Stimulated activated CD4-positive, alpha-beta T cell treated with anti-CD3 and anti-CD28 coated beads, TNF-alpha, amount 100 ng/mL, for 48 hours (primary cell): ENCODE measurements around the gene TOLLIP.
"Not testable (repeated sequence)": the region's sequence is repeated elsewhere in the genome, so short reads cannot be mapped to it uniquely, and the experiment has no call there.

ENCODE experiments used
- DNase-seq, 3 donors: peaks; one replicate each; pipeline ENCODE4 v3.0.0-alpha.2; 2020; ENCODE audit warnings: low read depth in 3 of 3

TOLLIP gene

DNA sequence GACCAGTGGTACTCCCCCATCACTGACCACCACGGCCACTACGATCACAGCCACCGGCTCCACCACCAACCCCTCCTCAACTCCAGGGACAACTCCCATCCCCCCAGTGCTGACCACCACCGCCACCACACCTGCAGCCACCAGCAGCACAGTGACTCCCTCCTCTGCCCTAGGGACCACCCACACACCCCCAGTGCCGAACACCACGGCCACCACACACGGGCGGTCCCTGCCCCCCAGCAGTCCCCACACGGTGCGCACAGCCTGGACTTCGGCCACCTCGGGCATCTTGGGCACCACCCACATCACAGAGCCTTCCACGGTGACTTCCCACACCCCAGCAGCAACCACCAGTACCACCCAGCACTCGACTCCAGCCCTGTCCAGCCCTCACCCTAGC is 62.4 kb downstream of the TOLLIP start:
- not testable (repeated sequence) for DNase-seq

DNA sequence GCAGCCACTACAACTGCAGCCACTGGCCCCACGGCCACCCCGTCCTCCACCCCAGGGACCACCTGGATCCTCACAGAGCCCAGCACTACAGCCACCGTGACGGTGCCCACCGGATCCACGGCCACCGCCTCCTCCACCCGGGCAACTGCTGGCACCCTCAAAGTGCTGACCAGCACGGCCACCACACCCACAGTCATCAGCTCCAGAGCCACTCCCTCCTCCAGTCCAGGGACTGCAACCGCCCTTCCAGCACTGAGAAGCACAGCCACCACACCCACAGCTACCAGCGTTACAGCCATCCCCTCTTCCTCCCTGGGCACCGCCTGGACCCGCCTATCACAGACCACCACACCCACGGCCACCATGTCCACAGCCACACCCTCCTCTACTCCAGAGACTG is 63.1 kb downstream of the TOLLIP start:
- not testable (repeated sequence) for DNase-seq

DNA sequence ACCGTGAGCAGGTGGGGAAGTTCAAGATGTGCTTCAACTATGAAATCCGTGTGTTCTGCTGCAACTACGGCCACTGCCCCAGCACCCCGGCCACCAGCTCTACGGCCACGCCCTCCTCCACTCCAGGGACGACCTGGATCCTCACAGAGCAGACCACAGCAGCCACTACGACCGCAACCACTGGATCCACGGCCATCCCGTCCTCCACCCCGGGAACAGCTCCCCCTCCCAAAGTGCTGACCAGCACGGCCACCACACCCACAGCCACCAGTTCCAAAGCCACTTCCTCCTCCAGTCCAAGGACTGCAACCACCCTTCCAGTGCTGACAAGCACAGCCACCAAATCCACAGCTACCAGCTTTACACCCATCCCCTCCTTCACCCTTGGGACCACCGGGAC is 63.7 kb downstream of the TOLLIP start:
- DNase-seq = not testable (repeated sequence)

DNA sequence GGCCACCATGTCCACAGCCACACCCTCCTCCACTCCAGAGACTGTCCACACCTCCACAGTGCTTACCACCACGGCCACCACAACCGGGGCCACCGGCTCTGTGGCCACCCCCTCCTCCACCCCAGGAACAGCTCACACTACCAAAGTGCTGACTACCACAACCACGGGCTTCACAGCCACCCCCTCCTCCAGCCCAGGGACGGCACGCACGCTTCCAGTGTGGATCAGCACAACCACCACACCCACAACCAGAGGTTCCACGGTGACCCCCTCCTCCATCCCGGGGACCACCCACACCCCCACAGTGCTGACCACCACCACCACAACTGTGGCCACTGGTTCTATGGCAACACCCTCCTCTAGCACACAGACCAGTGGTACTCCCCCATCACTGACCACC is 64.9 kb downstream of the TOLLIP start:
- not testable (repeated sequence) for DNase-seq

DNA sequence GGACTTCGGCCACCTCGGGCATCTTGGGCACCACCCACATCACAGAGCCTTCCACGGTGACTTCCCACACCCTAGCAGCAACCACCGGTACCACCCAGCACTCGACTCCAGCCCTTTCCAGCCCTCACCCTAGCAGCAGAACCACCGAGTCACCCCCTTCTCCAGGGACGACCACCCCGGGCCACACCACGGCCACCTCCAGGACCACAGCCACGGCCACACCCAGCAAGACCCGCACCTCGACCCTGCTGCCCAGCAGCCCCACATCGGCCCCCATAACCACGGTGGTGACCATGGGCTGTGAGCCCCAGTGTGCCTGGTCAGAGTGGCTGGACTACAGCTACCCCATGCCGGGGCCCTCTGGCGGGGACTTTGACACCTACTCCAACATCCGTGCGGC is 65.9 kb downstream of the TOLLIP start:
- DNase-seq = not testable (repeated sequence)

DNA sequence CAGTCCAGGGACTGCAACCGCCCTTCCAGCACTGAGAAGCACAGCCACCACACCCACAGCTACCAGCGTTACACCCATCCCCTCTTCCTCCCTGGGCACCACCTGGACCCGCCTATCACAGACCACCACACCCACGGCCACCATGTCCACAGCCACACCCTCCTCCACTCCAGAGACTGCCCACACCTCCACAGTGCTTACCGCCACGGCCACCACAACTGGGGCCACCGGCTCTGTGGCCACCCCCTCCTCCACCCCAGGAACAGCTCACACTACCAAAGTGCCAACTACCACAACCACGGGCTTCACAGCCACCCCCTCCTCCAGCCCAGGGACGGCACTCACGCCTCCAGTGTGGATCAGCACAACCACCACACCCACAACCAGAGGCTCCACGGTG is 66.7 kb downstream of the TOLLIP start:
- DNase-seq = not testable (repeated sequence)

DNA sequence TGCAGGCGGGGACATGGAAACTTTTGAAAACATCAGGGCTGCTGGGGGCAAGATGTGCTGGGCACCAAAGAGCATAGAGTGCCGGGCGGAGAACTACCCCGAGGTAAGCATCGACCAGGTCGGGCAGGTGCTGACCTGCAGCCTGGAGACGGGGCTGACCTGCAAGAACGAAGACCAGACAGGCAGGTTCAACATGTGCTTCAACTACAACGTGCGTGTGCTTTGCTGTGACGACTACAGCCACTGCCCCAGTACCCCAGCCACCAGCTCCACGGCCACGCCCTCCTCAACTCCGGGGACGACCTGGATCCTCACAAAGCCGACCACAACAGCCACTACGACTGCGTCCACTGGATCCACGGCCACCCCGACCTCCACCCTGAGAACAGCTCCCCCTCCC is 67.1 kb downstream of the TOLLIP start:
- no peak for DNase-seq

DNA sequence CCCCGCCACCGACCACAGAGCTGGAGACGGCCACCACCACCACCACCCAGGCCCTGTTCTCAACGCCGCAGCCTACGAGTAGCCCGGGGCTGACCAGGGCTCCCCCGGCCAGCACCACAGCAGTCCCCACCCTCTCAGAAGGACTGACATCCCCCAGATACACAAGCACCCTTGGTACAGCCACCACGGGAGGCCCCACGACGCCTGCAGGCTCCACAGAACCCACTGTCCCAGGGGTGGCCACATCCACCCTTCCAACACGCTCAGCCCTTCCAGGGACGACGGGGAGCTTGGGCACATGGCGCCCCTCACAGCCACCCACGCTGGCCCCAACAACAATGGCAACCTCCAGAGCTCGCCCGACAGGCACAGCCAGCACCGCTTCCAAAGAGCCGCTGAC is 67.7 kb downstream of the TOLLIP start:
- DNase-seq = no peak

DNA sequence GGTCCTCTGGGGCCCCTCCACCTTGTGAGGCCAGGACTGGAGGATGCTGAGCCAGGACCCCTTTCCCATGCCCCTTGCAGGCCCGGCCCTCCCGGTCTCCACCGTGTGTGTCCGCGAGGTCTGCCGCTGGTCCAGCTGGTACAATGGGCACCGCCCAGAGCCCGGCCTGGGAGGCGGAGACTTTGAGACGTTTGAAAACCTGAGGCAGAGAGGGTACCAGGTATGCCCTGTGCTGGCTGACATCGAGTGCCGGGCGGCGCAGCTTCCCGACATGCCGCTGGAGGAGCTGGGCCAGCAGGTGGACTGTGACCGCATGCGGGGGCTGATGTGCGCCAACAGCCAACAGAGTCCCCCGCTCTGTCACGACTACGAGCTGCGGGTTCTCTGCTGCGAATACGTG is 68.7 kb downstream of the TOLLIP start:
- no peak for DNase-seq

DNA sequence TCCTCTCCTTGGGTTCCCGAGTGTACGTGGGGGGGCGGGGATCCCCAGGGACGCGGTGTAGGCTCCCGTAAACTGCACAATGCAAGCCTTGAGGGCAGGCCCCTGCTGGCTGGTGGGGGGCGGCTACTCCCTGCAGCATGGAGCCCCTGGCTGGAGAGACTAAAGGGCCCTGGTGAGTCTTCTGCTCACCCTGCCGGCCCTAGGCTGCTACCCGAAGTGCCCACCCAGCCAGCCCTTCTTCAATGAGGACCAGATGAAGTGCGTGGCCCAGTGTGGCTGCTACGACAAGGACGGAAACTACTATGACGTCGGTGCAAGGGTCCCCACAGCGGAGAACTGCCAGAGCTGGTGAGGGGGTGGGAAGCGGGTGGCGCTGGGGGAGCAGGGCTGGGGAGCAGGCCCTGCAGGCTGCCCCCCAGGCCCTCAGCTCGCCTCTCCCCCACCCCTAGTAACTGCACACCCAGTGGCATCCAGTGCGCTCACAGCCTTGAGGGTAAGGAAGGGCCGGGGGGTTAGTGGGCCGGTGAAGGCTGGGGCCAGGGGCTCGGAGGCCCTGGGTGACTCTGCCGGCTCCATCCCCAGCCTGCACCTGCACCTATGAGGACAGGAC is 69.7 kb downstream of the TOLLIP start:
- no peak for DNase-seq

DNA sequence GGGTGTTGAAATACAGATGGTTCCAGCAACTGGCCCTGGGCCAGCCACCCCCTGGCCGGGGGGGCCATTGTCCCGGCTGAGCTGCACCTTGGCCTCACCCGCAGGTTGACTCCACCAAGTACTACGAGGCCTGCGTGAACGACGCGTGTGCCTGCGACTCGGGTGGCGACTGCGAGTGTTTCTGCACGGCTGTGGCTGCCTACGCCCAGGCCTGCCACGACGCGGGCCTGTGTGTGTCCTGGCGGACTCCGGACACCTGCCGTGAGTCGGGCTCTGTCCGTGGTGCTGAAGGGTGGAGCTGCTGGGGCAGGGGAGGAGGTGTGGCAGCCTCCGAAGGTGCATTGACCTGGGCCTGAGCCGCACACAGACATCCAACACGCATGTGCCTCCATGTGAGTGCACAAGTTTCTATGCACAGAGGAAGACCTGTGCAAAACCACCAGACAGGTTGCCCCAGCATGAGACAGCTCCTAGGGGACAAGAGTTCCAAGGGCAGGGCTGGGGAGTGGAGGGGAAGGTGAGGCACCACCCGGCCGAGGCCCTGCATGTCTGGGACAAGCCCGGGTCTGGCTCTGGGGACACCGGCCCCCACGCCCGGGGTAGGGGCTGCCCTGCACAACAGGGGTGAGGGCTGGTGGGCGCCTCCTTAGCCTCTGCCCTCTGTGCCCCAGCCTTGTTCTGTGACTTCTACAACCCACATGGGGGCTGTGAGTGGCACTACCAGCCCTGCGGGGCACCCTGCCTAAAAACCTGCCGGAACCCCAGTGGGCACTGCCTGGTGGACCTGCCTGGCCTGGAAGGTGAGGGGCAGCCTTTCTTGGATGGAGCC is 70.5 kb downstream of the TOLLIP start:
- no peak for DNase-seq

DNA sequence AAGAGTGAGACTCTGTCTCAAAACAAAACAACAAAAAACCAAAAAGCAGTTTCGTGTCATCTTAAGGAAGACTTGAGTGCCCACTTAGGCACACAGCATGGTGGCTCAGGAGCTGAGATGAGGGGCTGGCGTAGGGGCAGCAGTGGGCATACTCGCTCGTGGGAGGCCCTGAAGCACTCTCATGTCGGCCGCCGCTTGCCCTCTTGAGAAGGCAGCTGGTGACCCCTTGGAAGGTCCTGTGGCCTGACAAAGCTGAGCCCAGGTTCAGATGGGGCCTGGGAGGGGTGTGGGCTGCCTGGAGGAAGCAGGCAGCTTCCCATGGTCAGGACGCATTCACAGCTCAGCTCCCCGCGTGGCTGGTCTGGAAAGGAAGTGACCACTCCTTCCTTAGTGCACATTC is 71.6 kb downstream of the TOLLIP start:
- no peak for DNase-seq

DNA sequence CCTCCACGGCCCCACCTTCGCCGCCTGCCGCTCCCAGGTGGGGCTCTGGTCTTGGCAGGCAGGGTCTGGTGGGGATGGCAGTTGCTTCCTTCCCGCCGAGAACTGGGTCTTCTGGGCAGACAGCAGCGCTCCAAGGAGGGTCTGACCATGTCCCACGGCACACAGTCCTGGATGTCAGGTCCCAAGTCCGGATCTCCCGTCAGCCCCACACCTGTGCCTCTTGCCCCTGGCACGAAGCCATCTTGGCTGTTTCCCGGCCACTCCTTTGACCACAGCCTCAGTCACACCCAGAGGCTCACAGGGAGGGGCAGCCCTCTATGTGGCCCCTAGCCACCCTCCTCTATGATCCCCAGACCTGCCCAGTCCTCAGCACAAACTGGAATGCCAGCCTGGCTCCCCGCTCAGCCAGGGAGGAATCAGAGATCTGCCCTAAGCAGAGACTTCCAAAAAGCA is 72.3 kb downstream of the TOLLIP start:
- DNase-seq = no peak

DNA sequence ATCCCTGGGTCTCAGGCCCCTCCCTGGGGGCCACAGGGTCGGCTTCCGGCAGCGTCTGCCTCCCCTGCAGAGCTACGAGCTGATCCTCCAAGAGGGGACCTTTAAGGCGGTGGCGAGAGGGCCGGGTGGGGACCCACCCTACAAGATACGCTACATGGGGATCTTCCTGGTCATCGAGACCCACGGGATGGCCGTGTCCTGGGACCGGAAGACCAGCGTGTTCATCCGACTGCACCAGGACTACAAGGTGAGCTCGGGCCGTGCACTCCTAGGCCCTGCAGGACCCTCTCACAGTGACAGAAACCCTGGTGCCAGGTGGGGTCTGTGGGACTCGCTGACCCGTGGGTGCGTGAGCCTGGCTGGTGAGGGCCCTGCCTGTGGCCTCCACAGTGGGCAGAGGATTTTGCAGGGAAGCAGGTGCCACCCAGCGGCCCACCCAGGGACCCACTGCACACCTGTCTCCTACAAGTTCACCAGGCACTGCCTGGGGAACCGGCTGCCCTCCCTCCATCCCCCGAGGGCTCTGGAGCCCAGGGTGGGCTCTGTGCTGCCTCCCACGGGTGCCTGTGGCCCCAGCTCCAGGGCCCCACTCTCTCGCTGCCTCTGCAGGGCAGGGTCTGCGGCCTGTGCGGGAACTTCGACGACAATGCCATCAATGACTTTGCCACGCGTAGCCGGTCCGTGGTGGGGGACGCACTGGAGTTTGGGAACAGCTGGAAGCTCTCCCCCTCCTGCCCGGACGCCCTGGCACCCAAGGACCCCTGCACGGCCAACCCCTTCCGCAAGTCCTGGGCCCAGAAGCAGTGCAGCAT is 72.9 kb downstream of the TOLLIP start:
- no peak for DNase-seq

DNA sequence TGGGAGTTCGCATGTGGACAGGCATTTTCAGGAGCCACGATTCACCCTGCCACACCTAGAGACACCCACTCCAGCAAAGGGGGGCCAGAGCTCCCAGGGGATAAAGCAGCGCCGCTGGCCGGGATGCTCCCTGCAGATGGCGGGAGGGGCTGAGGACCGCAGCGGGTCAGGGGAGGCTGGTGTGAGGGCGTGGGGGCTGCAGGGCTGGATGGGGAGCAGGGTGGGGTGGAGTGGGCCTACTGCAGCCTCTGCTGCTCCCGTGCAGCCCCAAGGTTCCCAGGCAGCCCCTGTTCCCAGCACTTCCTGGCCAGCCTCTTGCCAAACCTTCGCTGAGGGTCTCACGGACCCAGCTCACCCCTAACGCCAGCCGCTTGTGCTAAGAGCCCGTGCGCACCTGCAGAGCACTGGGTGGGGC is 73.5 kb downstream of the TOLLIP start:
- DNase-seq = no peak

DNA sequence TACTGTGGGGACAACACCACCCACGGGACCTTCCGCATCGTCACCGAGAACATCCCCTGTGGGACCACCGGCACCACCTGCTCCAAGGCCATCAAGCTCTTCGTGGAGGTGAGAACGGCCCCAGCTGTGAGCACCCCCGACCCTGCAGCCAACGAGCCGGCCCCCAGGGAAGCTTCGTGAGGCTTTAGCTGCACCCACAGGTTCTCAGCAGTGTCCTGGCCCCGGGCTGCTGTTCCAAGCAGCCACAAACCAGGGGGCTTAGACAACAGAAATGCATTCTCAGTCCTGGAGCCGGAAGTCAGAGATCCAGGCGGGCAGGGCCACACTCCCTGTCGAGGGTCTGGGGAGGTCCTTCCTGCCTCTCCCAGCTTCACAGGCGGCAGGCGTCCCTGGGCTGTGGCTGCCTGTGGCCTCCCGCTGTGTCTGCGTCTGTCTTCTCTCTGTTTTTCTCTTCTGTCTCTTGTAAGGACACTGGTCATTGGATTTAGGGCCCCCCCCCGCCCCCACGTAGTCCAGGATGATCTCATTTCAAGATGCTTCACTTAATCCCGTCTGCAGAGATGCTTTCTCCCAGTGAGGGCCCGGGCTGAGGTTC is 74.0 kb downstream of the TOLLIP start:
- no peak for DNase-seq

DNA sequence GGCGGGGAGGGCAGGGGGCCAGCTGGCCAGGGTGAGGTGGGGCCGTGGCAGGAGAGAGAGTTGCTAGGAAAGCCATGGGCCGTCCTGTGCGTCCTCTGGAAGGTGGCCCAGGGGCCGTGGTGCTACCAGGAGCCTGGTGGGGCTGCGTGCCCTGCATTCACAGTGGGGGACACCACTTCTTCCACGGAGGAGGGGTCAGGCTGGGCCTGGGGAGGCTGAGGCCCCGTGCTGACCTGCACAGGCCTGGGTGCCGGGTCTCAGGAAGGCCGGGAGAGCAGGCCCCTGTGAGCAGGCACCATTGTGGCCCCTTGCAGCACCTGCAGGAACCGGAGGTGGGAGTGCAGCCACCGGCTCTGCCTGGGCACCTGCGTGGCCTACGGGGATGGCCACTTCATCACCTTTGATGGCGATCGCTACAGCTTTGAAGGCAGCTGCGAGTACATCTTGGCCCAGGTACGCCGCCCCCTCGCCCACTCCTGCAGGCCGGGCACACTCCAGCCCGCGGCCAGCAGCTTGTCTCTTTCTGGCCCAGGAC is 74.6 kb downstream of the TOLLIP start:
- no peak for DNase-seq

DNA sequence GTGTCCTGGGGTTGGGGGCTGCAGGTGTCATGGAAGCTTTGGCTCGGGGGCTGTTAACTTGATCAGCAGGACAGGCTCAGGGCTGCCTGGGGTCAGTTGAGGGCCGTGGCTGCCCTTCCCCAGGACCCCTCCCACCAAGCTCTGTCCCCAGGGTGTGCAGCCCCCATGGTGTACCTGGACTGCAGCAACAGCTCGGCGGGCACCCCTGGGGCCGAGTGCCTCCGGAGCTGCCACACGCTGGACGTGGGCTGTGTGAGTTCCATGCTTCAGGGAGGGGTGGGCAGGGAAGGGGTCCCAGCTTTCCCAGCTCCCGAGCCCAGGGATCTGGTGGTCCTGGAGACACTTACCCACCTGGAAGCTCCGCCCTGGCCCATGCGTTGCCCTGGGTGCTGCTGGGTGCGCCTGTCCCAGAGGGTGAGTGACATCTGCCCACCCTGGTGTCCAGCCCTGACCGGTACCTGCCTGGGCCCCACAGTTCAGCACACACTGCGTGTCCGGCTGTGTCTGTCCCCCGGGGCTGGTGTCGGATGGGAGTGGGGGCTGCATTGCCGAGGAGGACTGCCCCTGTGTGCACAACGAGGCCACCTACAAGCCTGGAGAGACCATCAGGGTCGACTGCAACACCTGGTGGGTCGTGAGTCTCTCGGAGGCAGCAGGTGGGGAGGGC is 75.2 kb downstream of the TOLLIP start:
- no peak for DNase-seq

DNA sequence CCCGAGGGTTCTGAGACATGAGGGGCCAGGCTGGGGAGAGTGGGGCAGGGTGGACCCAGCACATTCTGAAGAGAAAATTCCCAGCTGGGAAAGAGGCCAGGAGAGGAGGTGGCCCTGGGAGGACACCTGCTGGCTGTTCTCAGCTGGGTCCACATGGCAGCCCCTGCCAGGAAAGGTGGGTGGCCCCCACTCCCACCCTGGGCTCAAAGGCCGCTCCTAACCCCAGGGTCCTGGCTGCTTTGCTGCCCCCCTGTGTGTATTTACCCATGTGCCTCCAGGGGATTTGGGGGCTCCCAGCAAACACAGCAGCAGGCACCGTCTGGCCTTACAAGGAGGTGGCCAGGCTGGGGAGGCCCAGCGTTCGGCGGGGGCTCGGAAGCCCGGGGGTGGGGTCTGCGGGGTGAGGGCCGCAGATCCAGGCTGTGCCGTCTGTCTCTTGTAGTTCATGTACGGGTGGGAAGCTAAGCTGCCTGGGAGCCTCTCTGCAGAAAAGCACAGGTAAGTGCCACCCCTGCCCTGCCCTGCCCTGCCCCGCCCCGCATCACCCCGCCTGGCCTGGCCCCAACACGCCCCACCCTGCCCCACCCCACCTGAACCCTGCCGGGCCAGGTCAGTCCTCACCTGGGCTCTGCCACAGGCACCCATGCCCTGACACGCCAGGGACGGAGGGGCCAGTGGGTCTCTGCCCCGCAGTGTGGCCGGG is 75.9 kb downstream of the TOLLIP start:
- no peak for DNase-seq

DNA sequence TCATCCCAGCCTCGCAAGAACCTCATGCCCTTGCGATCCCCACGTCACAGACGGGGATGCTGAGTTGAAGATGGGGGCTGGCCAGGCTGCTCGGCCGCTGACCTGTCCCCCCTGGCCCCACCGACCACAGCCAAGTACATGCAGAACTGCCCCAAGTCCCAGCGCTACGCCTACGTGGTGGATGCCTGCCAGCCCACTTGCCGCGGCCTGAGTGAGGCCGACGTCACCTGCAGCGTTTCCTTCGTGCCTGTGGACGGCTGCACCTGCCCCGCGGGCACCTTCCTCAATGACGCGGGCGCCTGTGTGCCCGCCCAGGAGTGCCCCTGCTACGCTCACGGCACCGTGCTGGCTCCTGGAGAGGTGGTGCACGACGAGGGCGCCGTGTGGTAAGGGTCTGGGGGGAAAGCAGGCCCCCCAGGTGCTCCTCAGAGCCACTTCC is 76.5 kb downstream of the TOLLIP start:
- DNase-seq = no peak
